ENCODE measurements around the gene CES3.

CES3 gene

DNA sequence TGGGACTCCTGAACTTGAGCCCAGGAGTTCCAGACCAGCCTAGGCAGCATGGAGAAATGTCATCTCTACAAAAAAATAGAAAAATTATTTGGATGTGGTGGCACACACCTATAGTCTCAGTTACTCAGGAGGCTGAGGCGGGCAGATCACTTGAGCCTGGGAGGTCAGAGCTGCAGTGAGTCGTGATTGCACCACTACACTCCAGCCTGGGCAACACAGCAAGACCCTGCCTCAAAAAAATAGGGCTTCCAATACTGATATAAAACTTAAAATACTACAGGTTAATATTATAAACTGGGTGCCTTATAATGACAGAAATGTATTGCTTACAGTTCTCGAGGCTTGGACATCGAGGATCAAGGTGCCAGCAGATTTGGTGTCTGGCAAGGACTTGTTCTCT is 15.1 kb upstream of the CES3 start:
- H3K4me3 Mint-ChIP-seq: no peak overlapping the region
- peaks cover 16% of the 10 kb centered on the region for H3K36me3 Mint-ChIP-seq (ENCODE audit: low read depth)
- no peak for DNase-seq (ENCODE audit: low spot score)
- H3K9me3 Mint-ChIP-seq: no peaks in the 10 kb centered on the region
- H3K4me1 Mint-ChIP-seq (ENCODE audit: low read depth): peaks cover 21% of the 10 kb centered on the region
- peaks cover 26% of the 10 kb centered on the region for H3K27me3 Mint-ChIP-seq (ENCODE audit: low read depth)
- H3K27ac Mint-ChIP-seq: no peak overlapping the region

DNA sequence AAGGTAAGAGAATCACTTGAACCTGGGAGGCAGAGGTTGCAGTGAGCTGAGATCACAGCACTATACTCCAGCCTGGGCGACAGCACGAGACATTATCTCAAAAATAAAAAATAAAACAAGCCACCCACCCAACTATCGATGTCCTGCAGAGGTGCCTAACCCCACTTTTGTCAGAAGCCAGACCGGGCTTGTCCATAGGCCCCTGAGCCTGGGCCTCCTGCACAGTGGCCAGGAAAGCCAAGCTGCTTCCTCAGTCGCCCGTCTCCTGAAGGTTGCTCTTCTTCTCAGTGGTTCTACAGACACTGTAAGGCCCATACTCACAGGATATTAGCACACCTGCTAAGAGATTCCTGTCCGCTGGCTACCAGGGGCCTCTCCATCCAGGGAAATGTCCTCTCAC is 14.5 kb upstream of the CES3 start:
- no peak for DNase-seq (ENCODE audit: low spot score)
- Mint-ChIP-seq H3K27ac (no peak overlapping the region), H3K27me3 (ENCODE audit: low read depth) (peaks cover 32% of the 10 kb centered on the region), H3K4me1 (ENCODE audit: low read depth) (peaks cover 21% of the 10 kb centered on the region), H3K9me3 (peaks cover 4% of the 10 kb centered on the region), H3K36me3 (ENCODE audit: low read depth) (peaks cover 12% of the 10 kb centered on the region), H3K4me3 (no peak overlapping the region)

DNA sequence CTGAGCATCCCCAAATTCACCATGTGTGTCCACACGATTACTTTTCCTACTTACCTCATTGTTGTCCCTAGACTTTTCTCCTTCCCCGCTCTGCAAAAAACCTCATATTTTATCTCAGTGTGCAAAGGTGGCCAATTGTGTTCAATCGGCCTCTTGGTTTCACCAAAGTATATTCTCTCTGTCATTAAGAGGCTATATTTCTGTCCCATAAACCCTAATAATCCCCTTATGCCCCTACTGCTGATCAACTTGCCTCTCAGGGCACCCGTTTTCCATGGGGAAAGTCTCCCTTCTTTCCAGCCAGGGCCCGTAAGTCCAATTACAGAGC is 14.1 kb upstream of the CES3 start:
- peak overlapping the region; percentile 33 for H3K27ac Mint-ChIP-seq
- no peak for DNase-seq (ENCODE audit: low spot score)

DNA sequence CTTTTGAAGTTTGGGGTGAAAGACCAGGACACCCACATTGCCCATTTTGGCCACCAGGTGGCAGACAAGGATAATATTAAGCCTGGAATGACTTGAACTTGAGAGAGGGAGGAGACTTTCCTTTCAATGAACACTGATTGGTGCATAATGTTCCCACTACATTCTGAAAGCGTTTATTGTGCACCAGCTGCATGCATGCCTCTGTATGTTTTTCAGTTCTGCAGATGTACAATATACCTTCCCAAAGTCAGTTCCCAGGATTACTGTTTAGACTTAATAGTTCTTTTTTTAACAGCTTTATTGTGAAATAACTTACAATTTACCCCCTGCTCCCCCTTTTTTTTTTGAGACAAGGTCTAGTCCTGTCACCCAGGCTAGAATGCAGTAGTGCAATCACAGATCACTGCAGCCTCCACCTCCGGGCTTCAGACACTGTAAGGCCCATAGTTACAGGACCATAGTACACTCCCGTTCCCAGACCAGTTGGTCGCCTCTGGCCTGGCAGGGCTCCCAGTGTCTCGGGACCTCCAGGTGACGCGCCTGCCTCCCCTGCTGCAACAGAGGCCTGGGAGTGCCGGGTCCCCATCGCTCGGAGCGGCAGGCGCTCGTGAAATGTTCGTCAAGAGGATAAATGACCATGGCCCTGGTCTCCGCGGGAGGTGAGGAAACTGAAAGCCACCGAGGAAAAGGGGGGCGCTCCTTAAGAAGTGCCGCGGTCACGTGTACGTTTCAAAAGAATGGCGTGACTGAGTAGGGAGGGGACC is 13.6 kb upstream of the CES3 start:
- H3K9me3 Mint-ChIP-seq: peaks cover 9% of the 10 kb centered on the region
- DNase-seq (ENCODE audit: low spot score): peak; percentile 77
- H3K4me1 Mint-ChIP-seq (ENCODE audit: low read depth): peaks cover 21% of the 10 kb centered on the region
- peak overlapping the region; percentile 87 for H3K4me3 Mint-ChIP-seq
- peaks cover 6% of the 10 kb centered on the region for H3K36me3 Mint-ChIP-seq (ENCODE audit: low read depth)
- no peak overlapping the region for H3K27ac Mint-ChIP-seq
- H3K27me3 Mint-ChIP-seq (ENCODE audit: low read depth): peaks cover 37% of the 10 kb centered on the region

More for the DNA sequence above, 14.1 kb upstream of the CES3 start:
- peaks cover 11% of the 10 kb centered on the region for H3K36me3 Mint-ChIP-seq (ENCODE audit: low read depth)
- peaks cover 21% of the 10 kb centered on the region for H3K4me1 Mint-ChIP-seq (ENCODE audit: low read depth)
- no peak overlapping the region for H3K4me3 Mint-ChIP-seq
- peaks cover 8% of the 10 kb centered on the region for H3K9me3 Mint-ChIP-seq
- peaks cover 36% of the 10 kb centered on the region for H3K27me3 Mint-ChIP-seq (ENCODE audit: low read depth)

DNA sequence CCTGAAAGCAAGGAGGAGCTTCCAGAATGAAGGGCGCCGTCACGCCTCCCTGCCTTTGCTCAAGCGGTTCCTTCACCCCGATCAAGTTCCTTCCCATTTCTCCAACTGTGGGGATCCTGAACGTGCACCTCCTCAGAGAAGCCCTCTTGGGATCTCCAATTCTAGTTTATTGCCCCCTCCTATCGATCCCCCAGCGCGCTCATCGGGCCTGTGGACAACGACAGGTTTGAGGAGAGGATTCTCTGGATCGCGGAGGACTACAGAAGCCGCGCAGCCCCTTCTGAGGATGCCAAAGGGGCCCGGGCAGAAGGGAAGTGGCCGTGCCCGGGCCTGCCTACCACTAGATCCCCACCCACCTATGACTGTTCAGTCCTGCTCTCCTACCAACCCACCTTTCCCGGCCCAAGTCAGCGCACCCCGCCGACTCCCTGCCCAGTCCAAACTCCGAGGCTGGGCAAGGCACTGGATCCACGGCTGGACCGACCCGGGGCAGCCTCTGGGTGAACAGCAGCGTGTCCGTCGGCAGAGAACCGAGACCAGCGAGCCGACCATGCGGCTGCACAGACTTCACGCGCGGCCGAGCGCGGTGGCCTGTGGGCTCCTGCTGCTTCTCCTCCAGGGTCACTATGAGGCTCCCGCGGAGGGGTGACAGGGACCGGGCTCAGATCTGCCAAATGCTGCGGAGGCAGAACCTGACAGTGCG is 12.8 kb upstream of the CES3 start:
- H3K27me3 Mint-ChIP-seq (ENCODE audit: low read depth): peaks cover 40% of the 10 kb centered on the region
- H3K27ac Mint-ChIP-seq: no peak overlapping the region

DNA sequence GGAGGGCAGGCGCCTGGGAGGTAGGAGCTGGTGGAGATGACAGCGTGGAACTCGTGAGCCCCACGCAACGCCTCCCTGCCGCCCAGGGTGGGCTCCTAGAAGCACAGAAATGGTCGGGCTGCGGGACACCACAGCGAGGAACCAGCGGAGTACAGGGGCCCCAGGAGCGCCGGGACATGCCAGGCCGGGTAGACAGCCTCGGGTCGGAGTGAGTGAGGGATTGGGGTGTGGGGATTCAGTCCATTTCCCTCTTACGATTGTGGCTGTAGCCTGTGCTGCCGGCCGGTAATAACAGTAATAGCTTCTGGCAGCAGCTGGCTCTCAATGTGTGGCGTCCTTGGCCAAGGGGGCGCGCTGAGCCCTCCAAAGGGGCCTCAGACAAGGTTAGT is 12.2 kb upstream of the CES3 start:
- H3K4me1 Mint-ChIP-seq (ENCODE audit: low read depth): peaks cover 23% of the 10 kb centered on the region
- peaks cover 9% of the 10 kb centered on the region for H3K9me3 Mint-ChIP-seq
- H3K36me3 Mint-ChIP-seq (ENCODE audit: low read depth): no peaks in the 10 kb centered on the region
- DNase-seq (ENCODE audit: low spot score): no peak
- peaks cover 40% of the 10 kb centered on the region for H3K27me3 Mint-ChIP-seq (ENCODE audit: low read depth)
- H3K4me3 Mint-ChIP-seq: peak overlapping the region; percentile 87
- H3K27ac Mint-ChIP-seq: no peak overlapping the region

More for the DNA sequence above, 12.8 kb upstream of the CES3 start:
- Mint-ChIP-seq H3K4me1 (ENCODE audit: low read depth) (peaks cover 21% of the 10 kb centered on the region), H3K9me3 (peaks cover 9% of the 10 kb centered on the region), H3K36me3 (ENCODE audit: low read depth) (no peaks in the 10 kb centered on the region), H3K4me3 (peak overlapping the region; percentile 87)
- no peak for DNase-seq (ENCODE audit: low spot score)

DNA sequence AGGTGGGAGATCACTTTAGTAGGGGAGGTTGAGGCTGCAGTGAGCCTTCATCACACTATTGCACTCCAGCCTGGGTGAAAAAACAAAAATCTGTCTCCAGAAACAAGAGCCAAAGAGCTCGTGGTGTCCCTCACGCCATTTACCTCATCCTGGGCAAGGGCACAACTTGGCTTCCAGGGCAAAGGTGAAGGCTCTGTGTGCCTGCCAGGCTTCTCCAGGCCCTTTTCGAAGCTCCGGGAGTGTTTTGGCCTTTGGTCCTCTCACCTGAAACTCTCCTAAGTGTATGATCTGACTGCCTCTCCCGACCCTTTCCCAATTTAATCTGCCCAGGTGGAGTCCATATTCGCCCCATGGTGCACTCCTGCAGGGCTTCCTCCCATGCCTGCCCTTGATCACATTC is 11.6 kb upstream of the CES3 start:
- peak overlapping the region; percentile 39 for H3K4me3 Mint-ChIP-seq

DNA sequence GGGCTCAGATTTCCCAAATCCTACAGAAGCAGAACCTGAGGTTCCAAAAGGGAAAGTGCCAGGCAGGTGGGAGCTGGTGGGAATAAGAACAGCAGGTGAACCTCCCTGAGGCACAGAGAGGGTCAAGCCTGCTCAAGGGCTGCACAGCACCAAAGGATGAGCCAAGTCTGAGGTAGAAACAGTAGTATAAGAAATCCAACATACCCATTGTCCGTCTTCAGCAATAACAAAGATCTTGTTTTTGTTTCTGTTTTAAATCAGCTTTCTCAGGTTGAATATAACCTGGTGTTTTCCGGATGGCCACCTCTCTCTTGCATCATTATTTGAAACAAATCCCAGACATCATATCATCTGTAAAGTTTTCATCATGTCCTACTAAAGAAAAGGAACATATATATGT is 10.6 kb upstream of the CES3 start:
- H3K27ac Mint-ChIP-seq: no peak overlapping the region
- H3K4me3 Mint-ChIP-seq: no peak overlapping the region
- peaks cover 25% of the 10 kb centered on the region for H3K4me1 Mint-ChIP-seq (ENCODE audit: low read depth)
- H3K9me3 Mint-ChIP-seq: peaks cover 9% of the 10 kb centered on the region
- H3K36me3 Mint-ChIP-seq (ENCODE audit: low read depth): no peaks in the 10 kb centered on the region
- DNase-seq (ENCODE audit: low spot score): no peak
- H3K27me3 Mint-ChIP-seq (ENCODE audit: low read depth): peaks cover 43% of the 10 kb centered on the region

More for the DNA sequence above, 11.6 kb upstream of the CES3 start:
- H3K36me3 Mint-ChIP-seq (ENCODE audit: low read depth): no peaks in the 10 kb centered on the region
- DNase-seq (ENCODE audit: low spot score): no peak
- peaks cover 9% of the 10 kb centered on the region for H3K9me3 Mint-ChIP-seq
- H3K27me3 Mint-ChIP-seq (ENCODE audit: low read depth): peaks cover 43% of the 10 kb centered on the region
- no peak overlapping the region for H3K27ac Mint-ChIP-seq
- peaks cover 25% of the 10 kb centered on the region for H3K4me1 Mint-ChIP-seq (ENCODE audit: low read depth)

DNA sequence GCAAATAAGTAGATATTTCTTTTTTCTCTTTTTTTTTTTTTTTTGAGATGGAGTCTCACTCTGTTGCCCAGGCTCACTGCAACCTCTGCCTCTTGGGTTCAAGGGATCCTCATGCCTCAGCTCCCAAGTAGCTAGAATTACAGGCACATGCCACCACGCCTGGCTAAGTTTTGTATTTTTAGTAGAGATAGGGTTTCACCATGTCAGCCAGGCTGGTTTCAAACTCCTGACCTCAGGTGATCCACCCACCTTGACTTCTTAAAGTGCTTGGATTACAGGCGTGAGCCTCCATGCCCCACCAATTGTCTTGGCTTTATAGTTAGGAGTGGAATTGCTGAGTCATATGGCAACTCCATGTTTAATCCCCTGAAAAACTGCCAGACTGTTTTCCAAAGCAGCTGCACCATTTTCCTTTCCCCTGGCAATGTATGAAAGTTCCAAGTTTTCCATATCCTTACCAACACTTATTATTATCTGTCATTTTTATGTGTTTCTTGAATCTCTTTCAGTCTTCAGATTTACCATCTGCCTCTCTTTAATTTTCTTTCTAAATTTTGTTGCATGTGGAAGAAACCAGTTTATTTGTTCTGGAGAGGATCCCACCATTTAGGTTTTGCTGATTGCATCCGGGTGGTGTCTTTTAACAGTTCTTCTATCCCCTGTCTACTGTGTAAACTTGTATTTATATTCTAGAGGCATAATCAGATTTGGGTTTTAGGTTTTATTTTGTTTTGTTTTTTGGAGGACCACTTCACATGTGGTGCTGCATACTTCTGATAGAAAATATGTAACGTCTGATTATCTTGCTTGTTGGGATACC is 9.9 kb upstream of the CES3 start:
- Mint-ChIP-seq H3K4me1 (ENCODE audit: low read depth) (peaks cover 25% of the 10 kb centered on the region), H3K27me3 (ENCODE audit: low read depth) (peaks cover 43% of the 10 kb centered on the region), H3K4me3 (no peak overlapping the region), H3K36me3 (ENCODE audit: low read depth) (no peaks in the 10 kb centered on the region), H3K27ac (no peak overlapping the region), H3K9me3 (peaks cover 9% of the 10 kb centered on the region)
- DNase-seq (ENCODE audit: low spot score): no peak

DNA sequence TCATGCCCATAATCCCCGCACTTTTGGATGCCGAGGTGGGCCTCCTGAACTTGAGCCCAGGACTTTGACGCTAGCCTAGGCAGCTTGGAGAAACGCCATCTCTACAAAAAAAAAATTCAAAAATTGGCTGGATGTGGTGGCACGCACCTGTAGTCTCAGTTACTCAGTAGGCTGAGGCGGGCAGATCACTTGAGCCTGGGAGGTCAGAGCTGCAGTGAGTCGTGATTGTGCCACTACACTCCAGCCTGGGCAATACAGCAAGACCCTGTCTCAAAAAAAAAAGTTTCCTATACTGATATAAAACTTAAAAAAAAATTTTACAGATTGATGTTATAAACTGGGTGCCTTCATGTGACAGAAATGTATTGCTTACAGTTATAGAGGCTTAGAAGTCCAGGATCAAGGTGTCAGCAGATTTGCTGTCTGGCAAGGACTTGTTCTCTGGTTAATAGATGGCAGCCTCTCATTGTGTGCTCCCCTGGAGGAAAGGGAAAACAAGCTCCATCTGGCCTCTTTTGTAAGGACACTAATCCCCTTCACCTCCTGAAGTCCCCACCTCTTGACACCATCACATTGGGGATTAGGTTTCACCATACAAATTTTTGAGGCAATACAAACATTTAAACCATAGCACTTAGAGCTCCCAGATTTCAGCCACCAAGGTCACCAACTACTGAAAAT is 8.5 kb upstream of the CES3 start:
- Mint-ChIP-seq H3K27me3 (ENCODE audit: low read depth) (peaks cover 43% of the 10 kb centered on the region), H3K27ac (no peak overlapping the region), H3K36me3 (ENCODE audit: low read depth) (no peaks in the 10 kb centered on the region), H3K4me1 (ENCODE audit: low read depth) (peaks cover 17% of the 10 kb centered on the region), H3K9me3 (peaks cover 9% of the 10 kb centered on the region), H3K4me3 (no peak overlapping the region)
- no peak for DNase-seq (ENCODE audit: low spot score)

DNA sequence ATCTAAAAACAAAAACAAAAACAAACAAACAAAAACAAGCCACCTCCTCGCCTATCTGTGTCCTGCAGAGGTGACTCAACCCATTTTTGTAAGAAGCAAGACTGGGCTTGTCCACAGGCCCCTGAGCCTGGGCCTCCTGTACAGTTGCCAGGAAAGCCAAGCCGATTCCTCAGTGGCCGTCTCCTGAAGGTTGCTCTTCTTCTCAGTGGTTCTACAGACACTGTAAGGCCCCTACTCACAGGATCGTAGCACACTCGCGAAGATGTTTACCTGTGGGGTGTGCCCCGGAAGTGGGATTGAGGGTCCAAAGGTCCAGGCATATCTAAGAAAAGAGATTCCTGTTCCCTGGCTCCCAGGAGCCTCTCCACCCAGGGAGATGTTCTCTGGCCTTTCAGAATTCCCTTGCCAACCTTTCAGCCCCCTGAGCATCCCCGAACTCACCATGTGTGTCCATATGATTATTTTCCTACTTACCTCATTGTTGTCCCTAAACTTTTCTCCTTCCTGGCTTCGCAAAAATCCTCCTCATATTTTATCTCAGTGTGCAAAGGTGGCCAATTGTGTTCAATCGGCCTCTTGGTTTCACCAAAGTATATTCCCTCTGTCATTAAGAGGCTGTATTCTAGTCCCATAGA is 7.5 kb upstream of the CES3 start:
- no peak for DNase-seq (ENCODE audit: low spot score)
- no peak overlapping the region for H3K27ac Mint-ChIP-seq
- peaks cover 17% of the 10 kb centered on the region for H3K4me1 Mint-ChIP-seq (ENCODE audit: low read depth)
- H3K9me3 Mint-ChIP-seq: peaks cover 9% of the 10 kb centered on the region
- peaks cover 37% of the 10 kb centered on the region for H3K27me3 Mint-ChIP-seq (ENCODE audit: low read depth)
- no peaks in the 10 kb centered on the region for H3K36me3 Mint-ChIP-seq (ENCODE audit: low read depth)
- H3K4me3 Mint-ChIP-seq: no peak overlapping the region

DNA sequence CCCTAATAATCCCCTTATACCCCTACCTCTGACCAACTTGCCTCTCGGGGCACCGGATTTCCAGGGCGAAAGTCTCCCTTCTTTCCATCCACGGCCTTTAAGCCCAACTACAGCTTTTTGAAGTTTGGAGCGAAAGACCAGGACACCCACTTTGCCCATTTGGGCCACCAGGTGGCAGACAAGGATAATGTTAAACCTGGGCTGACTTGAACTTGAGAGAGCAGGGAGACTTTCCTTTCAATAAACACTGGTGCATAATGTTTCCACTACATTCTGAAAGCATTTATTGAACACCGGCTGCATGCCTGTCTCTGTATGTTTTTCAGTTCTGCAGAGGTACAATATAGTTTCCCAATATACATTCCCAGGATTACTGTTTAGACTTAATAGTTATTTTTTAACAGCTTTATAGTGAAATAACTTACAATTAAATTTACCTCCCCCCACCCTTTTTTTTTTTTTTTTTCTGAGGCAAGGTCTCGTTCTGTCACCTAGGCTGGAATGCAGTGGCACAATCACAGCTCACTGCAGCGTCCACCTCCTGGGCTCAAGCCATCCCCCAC is 6.9 kb upstream of the CES3 start:
- peaks cover 31% of the 10 kb centered on the region for H3K27me3 Mint-ChIP-seq (ENCODE audit: low read depth)
- DNase-seq (ENCODE audit: low spot score): peak; percentile 67
- H3K27ac Mint-ChIP-seq: no peak overlapping the region
- H3K9me3 Mint-ChIP-seq: peaks cover 9% of the 10 kb centered on the region
- H3K4me1 Mint-ChIP-seq (ENCODE audit: low read depth): peaks cover 20% of the 10 kb centered on the region
- no peaks in the 10 kb centered on the region for H3K36me3 Mint-ChIP-seq (ENCODE audit: low read depth)
- H3K4me3 Mint-ChIP-seq: no peak overlapping the region

Data from T-helper 2 cell treated with Interferon-gamma antibody and Interleukin-4, amounts not matched to agents 5 μg/mL and 100 μg/mL, for 36 hours (primary cell).